OCI-LY1 (cell line): ENCODE measurements around the gene SV2B.

Experiments
- H2AFZ ChIP-seq: fragments of 200-600 bp; sonication (generic), shearing (Covaris generic); 2 replicates; pipeline ENCODE4 v1.6.0; 2014; ENCODE audit warnings: antibody characterized with exemption, mild to moderate bottlenecking, low read length
- H3F3A ChIP-seq: fragments of 200-600 bp; sonication (generic), shearing (Covaris generic); 2 replicates; pipeline ENCODE4 v1.6.0; 2014; ENCODE audit warnings: mild to moderate bottlenecking, antibody characterized with exemption, low read length, moderate library complexity; ENCODE audit not compliant: insufficient read depth
- H3K27ac ChIP-seq: fragments of 200-600 bp; sonication (generic); 2 replicates; pipeline ENCODE4 v1.5.1; 2014; ENCODE audit warnings: low read length, mixed run types, mild to moderate bottlenecking, low read depth; ENCODE audit not compliant: poor library complexity, severe bottlenecking
- H3K27me3 ChIP-seq: fragments of 200-600 bp; sonication (generic); 2 replicates; pipeline ENCODE4 v1.6.0; 2014; ENCODE audit warnings: antibody characterized with exemption, mild to moderate bottlenecking, low read length, moderate library complexity; ENCODE audit not compliant: insufficient read depth
- H3K36me3 ChIP-seq: fragments of 200-600 bp; sonication (generic); 2 replicates; pipeline ENCODE4 v1.6.1; 2014; ENCODE audit warnings: mild to moderate bottlenecking, antibody characterized with exemption, low read length, moderate library complexity, mixed read lengths; ENCODE audit not compliant: insufficient read depth
- H3K4me1 ChIP-seq: fragments of 200-600 bp; sonication (generic); 2 replicates; pipeline ENCODE4 v1.5.1; 2014; ENCODE audit warnings: mild to moderate bottlenecking, low read length, moderate library complexity; ENCODE audit not compliant: insufficient read depth, severe bottlenecking
- H3K4me2 ChIP-seq: fragments of 200-600 bp; sonication (generic), shearing (Covaris generic); 2 replicates; pipeline ENCODE4 v1.6.1; 2014; ENCODE audit warnings: low read length
- H3K4me3 ChIP-seq: fragments of 200-600 bp; sonication (generic); 2 replicates; pipeline ENCODE4 v1.5.1; 2014; ENCODE audit warnings: low read length, low read depth, mild to moderate bottlenecking, mixed read lengths; ENCODE audit not compliant: poor library complexity, severe bottlenecking
- H3K79me2 ChIP-seq: fragments of 200-600 bp; shearing (Covaris generic); 2 replicates; pipeline ENCODE4 v1.6.1; 2016; ENCODE audit warnings: mixed run types, low read length, mixed read lengths; ENCODE audit not compliant: insufficient read depth
- H3K9ac ChIP-seq: fragments of 200-600 bp; sonication (generic), shearing (Covaris generic); 2 replicates; pipeline ENCODE4 v1.6.1; 2014; ENCODE audit warnings: mild to moderate bottlenecking, low read length, mixed read lengths
- H3K9me2 ChIP-seq: fragments of 200-600 bp; sonication (generic), shearing (Covaris generic); 2 replicates; pipeline ENCODE4 v1.6.1; 2014; ENCODE audit warnings: low read depth, mild to moderate bottlenecking, low read length, mixed read lengths
- H3K9me3 ChIP-seq: fragments of 200-600 bp; shearing (Covaris generic); 2 replicates; pipeline ENCODE4 v1.6.1; 2014; ENCODE audit warnings: low read length, mixed read lengths
- H4K20me1 ChIP-seq: fragments of 200-600 bp; sonication (generic), shearing (Covaris generic); 2 replicates; pipeline ENCODE4 v1.6.0; 2016; ENCODE audit warnings: mild to moderate bottlenecking, low read length; ENCODE audit not compliant: insufficient read depth
- CTCF ChIP-seq: fragments of 200-600 bp; sonication (generic), shearing (Covaris generic); IDR thresholded peaks from 2 replicates; pipeline ENCODE4 v1.5.1; 2017; ENCODE audit warnings: mild to moderate bottlenecking, antibody characterized with exemption, low read length, moderate library complexity, mixed read lengths
- EZH2 ChIP-seq: fragments of 200-600 bp; sonication (generic), shearing (Covaris generic); IDR thresholded peaks from 2 replicates; pipeline ENCODE4 v1.8.0; 2017; ENCODE audit warnings: borderline replicate concordance, mixed run types, mild to moderate bottlenecking, antibody characterized with exemption, low read length, moderate library complexity, mixed read lengths

The SV2B gene

GRCh38 chr15:91268510-91268909 is 168.5 kb downstream of the SV2B start:
- no peak overlapping the region for H3K27ac ChIP-seq
- no peaks in the 10 kb centered on the region for H3K79me2 ChIP-seq
- H3K9me3 ChIP-seq, result no peaks in the 10 kb centered on the region
- no peak overlapping the region for H3K9ac ChIP-seq
- no peaks in the 10 kb centered on the region for H3K36me3 ChIP-seq
- no peaks in the 10 kb centered on the region for H3K9me2 ChIP-seq
- no peaks in the 10 kb centered on the region; the same call in 1 of the 2 replicates for H3K27me3 ChIP-seq
- no peaks in the 10 kb centered on the region for H3K4me1 ChIP-seq
- no peaks in the 10 kb centered on the region for H4K20me1 ChIP-seq
- H3K4me3 ChIP-seq, result no peak overlapping the region
- no peak overlapping the region for H2AFZ ChIP-seq
- no peak overlapping the region for H3K4me2 ChIP-seq
- no peaks in the 10 kb centered on the region for H3F3A ChIP-seq
- no peak for TF ChIP-seq EZH2
- TF ChIP-seq CTCF, result peak; percentile 49

- no peak overlapping the region for H3K9ac ChIP-seq
- H3K4me1 ChIP-seq, result no peaks in the 10 kb centered on the region
- H4K20me1 ChIP-seq, result no peaks in the 10 kb centered on the region
- H3K4me2 ChIP-seq, result no peak overlapping the region
- no peaks in the 10 kb centered on the region for H3K79me2 ChIP-seq
- no peaks in the 10 kb centered on the region; the same call in 1 of the 2 replicates for H3K27me3 ChIP-seq
- no peak overlapping the region for H2AFZ ChIP-seq
- no peak overlapping the region for H3K4me3 ChIP-seq
- H3F3A ChIP-seq, result no peaks in the 10 kb centered on the region
- H3K36me3 ChIP-seq, result no peaks in the 10 kb centered on the region
- H3K9me3 ChIP-seq, result 0 out of 2 replicates have a peak, but pooled peaks cover 4% of the 10 kb centered on the region
- H3K27ac ChIP-seq, result no peak overlapping the region
- no peak for TF ChIP-seq CTCF
- no peak for TF ChIP-seq EZH2
- no peaks in the 10 kb centered on the region for H3K9me2 ChIP-seq
These were observed 170.7 kb downstream of the SV2B start for GRCh38 chr15:91270747-91271146.

GRCh38 chr15:91271565-91272153 is 171.6 kb downstream of the SV2B start:
- Histone ChIP-seq H3K36me3 (no peaks in the 10 kb centered on the region), H4K20me1 (no peaks in the 10 kb centered on the region), H3K27ac (no peak overlapping the region), H3K79me2 (no peaks in the 10 kb centered on the region), H3K9me3 (0 out of 2 replicates have a peak, but pooled peaks cover 6% of the 10 kb centered on the region), H3K27me3 (no peaks in the 10 kb centered on the region; the same call in 1 of the 2 replicates), H3K9ac (no peak overlapping the region), H3K4me2 (no peak overlapping the region), H3K4me3 (no peak overlapping the region), H3K4me1 (no peaks in the 10 kb centered on the region), H3K9me2 (no peaks in the 10 kb centered on the region), H2AFZ (no peak overlapping the region), H3F3A (no peaks in the 10 kb centered on the region)
- TF ChIP-seq CTCF (peak; percentile 90), EZH2 (no peak)
